ENCODE results near the gene GLRA2.
"Not testable (repeated sequence)": the region's sequence is repeated elsewhere in the genome, so short reads cannot be mapped to it uniquely, and the experiment has no call there.

GLRA2 gene

GRCh38 chrX:14594521-14594920 lies 65.2 kb downstream of the GLRA2 start:
- no peak for DNase-seq

DNA sequence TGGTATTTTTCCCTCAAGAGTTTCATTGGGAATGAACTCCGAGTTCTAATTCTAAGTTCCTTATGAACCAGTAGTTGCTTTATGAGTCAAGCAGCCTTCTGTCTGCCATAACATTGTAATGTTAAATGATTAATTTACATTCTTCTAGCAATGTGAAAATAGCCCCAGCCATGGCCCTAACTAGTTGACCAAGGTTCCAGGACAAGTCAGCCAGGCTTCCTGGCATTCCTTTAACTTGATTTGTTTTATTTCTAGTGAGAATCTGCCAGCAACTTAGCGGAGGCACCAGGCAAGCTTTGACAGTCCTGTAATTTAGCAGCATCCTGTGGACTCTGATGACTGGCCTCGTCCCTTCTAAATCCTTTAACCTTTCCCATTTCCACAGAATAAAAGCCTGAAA lies 69.0 kb downstream of the GLRA2 start:
- no peak for DNase-seq

GRCh38 chrX:14607446-14607985 lies 78.2 kb downstream of the GLRA2 start:
- no peak for DNase-seq

- not testable (repeated sequence) for DNase-seq
Measured at GRCh38 chrX:14612450-14612849, 83.1 kb downstream of the GLRA2 start.

DNA sequence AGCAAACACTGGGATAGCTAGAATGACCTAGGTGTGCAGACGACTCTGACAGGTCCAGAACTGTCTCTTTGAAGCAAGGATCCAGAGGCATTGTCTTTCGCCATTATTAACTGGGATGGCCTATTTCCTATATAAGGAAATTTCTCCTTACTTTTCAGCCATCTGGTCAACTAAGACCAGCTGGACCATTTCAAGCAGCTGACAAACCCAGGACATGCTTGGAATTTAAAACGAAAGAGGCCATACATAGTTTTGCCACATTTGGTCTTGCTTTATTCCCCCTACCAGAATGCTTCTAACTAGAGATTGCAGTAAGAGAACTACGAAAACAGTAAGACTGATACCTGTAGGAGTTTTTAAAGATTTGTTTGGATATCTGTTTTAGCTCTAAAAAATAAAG lies 87.0 kb downstream of the GLRA2 start:
- DNase-seq: no peak

DNA sequence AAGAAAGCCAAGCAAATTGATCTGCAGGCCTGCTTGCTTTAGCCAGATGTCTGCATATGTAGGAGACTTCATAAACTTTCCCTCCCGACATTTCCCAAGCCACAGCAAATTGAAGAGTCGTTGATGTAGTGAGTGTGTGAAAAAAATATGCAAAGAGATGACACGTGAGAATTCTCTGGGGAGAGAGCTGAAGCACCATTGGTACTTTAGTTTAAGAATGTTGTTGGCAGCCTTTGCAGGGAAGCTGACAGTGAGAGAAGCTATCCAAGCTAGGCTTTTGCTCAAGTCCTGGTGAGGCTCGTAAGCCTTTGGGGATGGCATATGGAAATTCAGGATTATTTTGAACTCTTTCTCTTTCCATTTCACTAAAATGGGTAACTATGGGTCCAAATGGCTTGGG lies 87.5 kb downstream of the GLRA2 start:
- DNase-seq: no peak

DNA sequence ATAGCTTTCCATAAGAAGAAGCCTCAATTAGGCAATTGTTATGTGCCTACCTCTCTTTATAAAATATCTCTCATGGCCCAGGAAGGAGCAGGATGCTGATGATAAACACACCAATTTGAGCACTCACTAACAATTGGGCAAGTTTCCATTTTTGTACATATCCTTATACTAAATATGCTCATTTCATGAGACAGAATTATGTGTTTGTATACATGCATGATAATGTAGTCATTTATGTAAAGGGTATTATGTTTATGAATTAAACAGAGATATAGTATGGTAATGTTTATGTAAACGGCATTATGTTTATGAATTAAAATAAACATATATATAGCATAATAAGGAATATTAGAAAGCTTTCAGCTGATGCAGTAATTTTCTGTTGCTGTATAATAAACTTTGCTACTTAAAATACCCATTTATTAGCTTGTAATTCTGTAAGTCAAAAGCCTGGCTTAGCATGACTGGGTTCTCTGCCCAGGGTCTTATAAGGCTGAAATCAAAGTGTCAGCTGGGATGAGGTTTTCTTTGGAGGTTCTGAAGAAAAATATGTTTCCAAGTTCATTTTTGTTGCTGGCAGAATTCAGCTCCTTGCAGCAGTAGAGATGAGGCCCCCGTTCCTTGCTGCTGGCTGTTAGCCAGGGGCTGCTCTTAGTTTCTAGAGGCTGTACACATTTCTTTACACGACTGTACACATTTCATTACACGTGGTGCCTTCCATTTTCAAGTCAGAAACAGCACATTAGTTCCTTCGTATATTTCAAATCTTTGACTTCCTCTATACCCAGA lies 89.0 kb downstream of the GLRA2 start:
- DNase-seq: no peak

DNA sequence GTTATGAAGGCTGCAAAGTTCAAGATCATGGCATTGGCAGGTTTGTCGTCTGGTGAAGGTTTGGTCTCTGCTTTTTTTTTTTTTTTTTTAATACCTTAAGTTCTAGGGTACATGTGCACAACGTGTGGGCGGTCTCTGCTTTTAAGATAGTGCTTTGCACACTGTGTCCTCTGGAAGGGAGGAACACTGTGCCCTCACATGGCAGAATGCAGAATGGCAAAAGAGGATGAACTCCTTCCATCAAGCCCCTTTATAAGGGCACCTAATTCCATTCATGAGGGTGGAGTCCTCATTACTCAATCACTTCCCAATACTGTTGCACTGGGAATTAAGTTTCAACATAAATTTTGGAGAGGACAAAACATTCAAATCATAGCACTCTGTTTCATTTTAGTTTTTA lies 101.4 kb downstream of the GLRA2 start:
- no peak for DNase-seq

DNA sequence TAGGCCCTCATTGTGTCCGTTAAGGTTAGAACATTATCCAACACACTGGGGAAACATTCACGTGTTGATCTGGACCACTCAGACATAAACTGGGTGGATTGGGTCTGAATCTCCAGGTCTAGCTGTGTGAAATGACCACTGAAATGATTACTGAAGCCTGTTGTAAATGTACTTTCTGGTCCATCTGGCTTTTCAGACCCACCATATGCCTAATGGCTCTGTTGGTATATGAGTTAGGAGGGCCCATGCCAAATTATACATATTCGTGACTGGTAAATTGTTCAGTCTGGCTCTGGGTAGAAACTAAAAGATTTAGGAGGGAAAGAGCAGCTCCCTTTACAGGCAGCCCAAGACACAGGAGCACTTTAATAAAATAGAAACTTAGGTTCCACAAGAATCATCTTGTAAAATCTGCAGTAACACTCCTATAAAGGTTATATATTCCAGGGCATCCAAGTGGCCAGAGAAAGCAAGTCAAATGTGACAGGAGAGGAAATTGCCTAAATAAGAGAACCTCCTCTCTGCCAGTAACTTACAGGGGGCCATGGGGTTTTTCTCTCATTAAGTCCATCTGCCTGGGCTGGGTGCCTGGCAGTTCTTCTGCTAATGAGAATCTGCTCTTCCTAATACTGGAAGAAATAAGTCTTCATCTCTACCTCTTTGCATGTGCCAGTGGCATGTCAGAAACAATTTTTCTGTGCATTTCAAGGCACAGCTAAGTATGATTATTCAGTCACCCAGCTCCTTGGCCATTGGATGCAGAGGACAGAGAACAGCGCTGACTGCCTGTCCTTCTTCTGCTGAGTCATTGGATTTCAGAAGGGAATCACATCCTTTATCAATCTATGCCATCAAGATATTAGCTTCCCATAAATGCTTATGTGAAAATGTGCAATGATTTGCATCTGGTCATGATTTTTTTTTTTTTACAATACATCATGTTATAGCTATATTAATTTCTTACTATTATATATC lies 112.6 kb downstream of the GLRA2 start:
- no peak for DNase-seq

- DNase-seq: no peak
Measured at GRCh38 chrX:14660970-14661369, 131.6 kb downstream of the GLRA2 start.

DNA sequence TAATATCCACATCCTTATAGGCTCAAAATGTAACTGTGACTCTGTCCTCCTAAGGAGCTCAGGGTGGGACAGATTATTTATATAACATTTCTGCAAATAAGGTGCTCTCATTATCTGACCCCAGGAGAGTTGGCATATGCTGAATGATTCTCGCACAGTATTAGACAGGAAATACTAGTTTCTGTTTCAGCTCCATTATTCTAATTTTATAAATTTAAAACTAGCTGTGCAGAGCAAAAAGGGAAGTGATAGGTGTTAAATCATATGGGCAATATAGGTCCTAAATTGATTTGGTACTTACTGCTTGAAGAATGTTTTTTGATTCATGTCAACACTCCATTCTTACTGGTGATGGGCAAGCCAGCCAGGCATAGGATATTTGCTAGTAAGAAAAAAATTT lies 141.5 kb downstream of the GLRA2 start:
- DNase-seq: no peak

- no peak for DNase-seq
Measured at GRCh38 chrX:14672611-14673172, 143.4 kb downstream of the GLRA2 start.

GRCh38 chrX:14673236-14673635 lies 143.9 kb downstream of the GLRA2 start:
- DNase-seq: no peak

DNA sequence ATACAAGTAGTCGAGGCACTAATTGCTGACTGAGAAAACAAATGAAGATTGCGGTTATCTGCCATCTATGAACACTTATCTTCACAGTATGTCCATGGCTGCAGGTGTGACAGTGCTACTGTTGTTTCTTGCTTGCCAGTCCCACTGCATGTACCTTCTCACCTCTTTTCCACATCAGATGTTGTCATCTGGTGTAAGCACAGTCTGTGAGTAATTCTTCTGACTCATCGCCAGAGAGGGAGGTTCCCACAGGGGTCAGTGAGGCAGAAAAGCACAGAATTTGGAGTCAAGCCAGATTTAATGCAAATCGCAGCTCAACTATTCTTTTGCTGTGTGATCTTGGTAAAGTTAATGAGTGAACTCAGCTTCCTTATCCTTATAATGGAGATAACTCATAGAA lies 144.4 kb downstream of the GLRA2 start:
- DNase-seq: no peak

- no peak for DNase-seq
Measured at GRCh38 chrX:14675500-14675899, 146.2 kb downstream of the GLRA2 start.

DNA sequence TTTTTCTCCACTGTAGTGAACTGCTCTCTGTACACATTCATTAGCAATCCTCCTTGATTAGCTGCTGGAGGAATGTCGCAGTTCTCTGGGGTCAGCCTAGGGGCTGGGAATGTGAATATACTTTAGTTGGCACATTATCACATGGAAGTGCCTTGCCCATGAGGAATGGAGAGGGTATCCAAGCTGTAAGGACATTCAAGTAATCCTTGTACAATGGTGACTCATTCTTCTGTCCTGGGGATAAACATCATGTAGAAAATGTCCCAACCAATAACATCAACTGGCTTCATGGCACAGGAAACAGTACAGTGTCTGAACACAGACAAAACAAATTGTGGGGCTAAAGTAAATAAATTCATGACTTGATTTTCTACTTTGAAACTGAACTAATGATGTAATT lies 147.1 kb downstream of the GLRA2 start:
- no peak for DNase-seq

DNA sequence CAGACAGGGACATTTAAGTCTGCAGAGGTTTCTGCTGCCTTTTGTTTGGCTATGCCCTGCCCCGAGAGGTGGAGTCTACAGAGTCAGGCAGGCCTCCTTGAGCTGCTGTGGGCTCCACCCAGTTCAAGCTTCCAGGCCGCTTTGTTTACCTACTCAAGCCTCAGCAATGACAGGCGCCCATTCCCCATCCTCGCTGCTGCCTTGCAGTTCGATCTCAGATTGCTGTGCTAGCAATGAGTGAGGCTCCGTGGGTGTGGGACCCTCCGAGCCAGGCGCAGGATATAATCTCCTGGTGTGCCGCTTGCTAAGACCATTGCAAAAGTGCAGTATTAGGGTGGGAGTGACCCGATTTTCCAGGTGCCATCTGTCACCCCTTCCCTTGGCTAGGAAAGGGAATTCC lies 159.0 kb downstream of the GLRA2 start:
- DNase-seq: not testable (repeated sequence)

DNA sequence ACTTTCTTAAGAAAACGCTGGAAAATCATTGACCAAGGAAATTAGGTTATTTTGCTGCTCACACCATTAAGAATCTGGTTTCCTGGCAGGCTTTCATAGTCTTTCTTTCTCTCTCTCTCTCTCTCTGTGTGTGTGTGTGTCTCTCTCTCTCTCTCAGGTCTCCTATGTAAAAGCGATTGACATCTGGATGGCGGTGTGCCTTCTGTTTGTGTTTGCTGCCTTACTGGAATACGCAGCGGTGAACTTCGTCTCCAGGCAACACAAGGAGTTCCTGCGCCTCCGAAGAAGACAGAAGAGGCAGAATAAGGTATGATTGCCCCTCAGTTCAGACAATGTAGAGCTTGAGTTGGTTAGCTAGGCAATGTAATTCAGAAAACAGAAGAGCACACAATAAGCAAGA lies 161.2 kb downstream of the GLRA2 start:
- DNase-seq: no peak

- DNase-seq: no peak
Measured at GRCh38 chrX:14694611-14695010, 165.3 kb downstream of the GLRA2 start.

GRCh38 chrX:14697451-14697850 lies 168.1 kb downstream of the GLRA2 start:
- DNase-seq: no peak

GRCh38 chrX:14698790-14699189 lies 169.5 kb downstream of the GLRA2 start:
- no peak for DNase-seq

DNA sequence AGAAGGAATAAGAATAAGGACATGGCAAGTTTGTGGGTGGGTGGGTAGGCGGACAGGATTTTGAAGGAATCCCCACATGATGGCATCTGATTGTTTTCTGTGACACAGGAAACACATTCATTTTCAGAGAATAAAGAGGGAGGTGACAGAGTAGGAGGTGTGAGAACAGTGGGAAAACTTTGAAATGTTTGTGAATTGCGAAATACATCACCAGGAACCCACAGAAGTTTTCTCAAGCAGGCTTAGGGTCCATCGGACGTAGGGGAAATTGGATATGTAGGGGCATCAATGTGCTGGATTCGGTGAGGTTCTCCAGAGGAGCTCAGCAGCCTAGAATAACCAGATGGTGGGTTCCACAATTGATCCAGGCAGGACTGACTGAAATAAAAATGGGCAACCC lies 171.6 kb downstream of the GLRA2 start:
- DNase-seq: no peak

DNA sequence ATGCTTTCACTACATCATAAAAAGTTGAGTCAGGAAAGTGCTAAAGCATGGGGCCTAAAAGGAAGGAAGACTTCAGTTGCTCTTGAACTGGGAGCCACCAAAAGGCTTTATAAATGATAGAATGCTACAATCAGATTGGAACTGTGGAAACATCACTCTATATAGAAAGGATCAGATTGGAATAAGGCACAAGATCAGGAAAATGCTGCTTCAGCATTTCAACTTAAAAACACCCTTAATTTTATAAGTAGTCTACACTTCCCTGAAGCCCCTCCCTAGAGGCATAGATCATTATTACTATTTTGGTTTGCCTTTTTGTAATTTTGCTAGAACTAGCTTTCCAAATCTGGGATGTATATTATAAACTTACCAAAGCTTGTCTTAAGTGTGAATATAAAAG lies 172.8 kb downstream of the GLRA2 start:
- DNase-seq: no peak

Data from activated gamma-delta T cell (primary cell).